Testis (tissue), 2 donors: Measurements from ENCODE around the gene MEGF6.

Source experiments
- CTCF ChIP-seq, 3 experiments: fragments of 450-650 bp in 2 of 3; fragments of 200-600 bp in 1 of 3; sonication (generic) in 1 of 3; IDR thresholded peaks; one replicate each; pipeline ENCODE4 v1.5.1; 2016 to 2019; ENCODE audit warnings: antibody characterized with exemption in 3 of 3, mild to moderate bottlenecking in 2 of 3, moderate library complexity in 1 of 3
- POLR2A ChIP-seq: fragments of 450-650 bp; IDR thresholded peaks from one replicate; pipeline ENCODE4 v1.6.1; 2017; ENCODE audit warnings: antibody characterized with exemption, mild to moderate bottlenecking, moderate library complexity

GRCh38 chr1:3468236-3469103 lies 142.8 kb downstream of the MEGF6 start:
- TF ChIP-seq CTCF (IDR thresholded peaks at IDR 0.05) (no peak), POLR2A (no peak)
